ENCODE measurements around the gene CBR3.

GRCh38 chr21:36100971-36101641 is 33.8 kb upstream of the CBR3 start:
- TF ChIP-seq CTCF (IDR thresholded peaks at IDR 0.05; ENCODE audit: borderline replicate concordance, extremely low read depth, low read length, poor library complexity, severe bottlenecking) (no peak), EZH2 (IDR thresholded peaks at IDR 0.05; ENCODE audit: borderline replicate concordance, low read depth, low read length, severe bottlenecking) (no peak)
